ENCODE results near the gene CLEC16A.
A peak's percentile ranks its signal among the peaks of the same experiment; 100 is the strongest.

The CLEC16A gene

GRCh38 chr16:11196286-11196828 is 252.0 kb downstream of the CLEC16A start:
- DNase-seq (ENCODE audit: low read depth), result peak; percentile 38
- H3K4me3 ChIP-seq (ENCODE audit: low read depth, low read length), result no peak overlapping the region
- TF ChIP-seq, protein P1, sequence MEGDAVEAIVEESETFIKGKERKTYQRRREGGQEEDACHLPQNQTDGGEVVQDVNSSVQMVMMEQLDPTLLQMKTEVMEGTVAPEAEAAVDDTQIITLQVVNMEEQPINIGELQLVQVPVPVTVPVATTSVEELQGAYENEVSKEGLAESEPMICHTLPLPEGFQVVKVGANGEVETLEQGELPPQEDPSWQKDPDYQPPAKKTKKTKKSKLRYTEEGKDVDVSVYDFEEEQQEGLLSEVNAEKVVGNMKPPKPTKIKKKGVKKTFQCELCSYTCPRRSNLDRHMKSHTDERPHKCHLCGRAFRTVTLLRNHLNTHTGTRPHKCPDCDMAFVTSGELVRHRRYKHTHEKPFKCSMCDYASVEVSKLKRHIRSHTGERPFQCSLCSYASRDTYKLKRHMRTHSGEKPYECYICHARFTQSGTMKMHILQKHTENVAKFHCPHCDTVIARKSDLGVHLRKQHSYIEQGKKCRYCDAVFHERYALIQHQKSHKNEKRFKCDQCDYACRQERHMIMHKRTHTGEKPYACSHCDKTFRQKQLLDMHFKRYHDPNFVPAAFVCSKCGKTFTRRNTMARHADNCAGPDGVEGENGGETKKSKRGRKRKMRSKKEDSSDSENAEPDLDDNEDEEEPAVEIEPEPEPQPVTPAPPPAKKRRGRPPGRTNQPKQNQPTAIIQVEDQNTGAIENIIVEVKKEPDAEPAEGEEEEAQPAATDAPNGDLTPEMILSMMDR (conservative IDR thresholded peaks at IDR 0.05; ENCODE audit: low read depth, low read length), result no peak

DNA sequence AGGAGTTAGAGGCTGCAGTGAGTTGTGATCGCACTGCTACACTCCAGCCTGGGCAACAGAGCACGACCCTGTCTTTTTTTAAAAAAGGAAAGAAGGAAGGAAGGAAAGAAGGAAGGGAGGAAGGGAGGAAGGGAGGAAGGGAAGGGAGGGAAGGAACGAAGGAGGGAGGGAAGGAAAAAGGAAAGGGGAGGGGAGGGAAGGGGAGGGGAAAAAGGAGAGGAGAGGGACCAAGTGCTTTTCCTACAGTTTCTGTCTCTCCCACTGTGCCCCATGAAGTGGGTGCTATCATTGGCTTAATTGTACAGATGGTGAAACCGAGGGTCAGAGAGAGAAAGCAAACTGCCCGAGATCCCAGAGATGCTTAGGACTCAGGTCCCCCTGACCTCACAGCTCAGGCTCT is 254.0 kb downstream of the CLEC16A start:
- TF ChIP-seq, protein P1 (conservative IDR thresholded peaks at IDR 0.05; ENCODE audit: low read depth, low read length), result no peak
- no peak for DNase-seq (ENCODE audit: low read depth)
- H3K4me3 ChIP-seq (ENCODE audit: low read depth, low read length), result no peak overlapping the region

DNA sequence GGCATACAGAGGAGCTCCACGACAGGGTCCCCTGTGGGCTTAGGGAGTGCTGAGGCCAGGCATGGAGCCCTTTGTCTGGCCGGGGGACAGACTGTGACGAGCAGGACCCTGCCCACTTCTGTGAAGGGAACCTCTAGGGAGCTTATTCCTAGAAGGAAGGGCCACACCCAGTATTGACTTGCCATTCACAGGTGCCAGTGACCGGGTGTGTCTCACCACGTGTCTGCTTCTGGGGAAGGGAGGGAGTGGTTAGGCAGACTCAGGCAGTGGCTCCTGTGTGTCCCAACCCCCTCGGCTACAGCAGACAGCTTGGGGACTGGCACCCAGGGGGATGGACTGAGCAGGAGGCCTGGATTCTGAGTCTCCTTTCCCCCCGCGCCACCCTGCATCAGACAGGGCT is 254.5 kb downstream of the CLEC16A start:
- TF ChIP-seq, protein P1 (conservative IDR thresholded peaks at IDR 0.05; ENCODE audit: low read depth, low read length), result no peak
- no peak for DNase-seq (ENCODE audit: low read depth)
- no peak overlapping the region for H3K4me3 ChIP-seq (ENCODE audit: low read depth, low read length)

DNA sequence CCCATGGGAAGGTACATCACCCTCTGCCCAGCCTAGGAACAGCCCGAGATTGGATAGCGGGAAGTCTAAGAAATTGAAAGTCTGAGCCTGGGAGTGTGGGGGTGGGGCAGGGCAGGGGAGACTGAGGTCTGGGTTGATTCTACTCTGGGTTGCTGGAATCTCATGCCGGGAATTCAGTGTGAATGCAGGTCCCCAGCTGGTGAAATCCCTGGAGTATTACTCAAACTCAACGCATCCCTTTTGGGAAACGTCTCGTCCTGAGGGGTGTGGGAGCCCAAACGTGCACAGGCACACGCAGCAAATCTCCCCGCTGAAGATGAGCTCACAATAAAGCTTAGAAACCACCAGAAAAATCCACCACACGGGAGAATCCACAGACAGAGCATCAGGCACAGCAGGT is 256.2 kb downstream of the CLEC16A start:
- DNase-seq (ENCODE audit: low read depth), result no peak
- TF ChIP-seq, protein P1 (conservative IDR thresholded peaks at IDR 0.05; ENCODE audit: low read depth, low read length), result no peak
- no peak overlapping the region for H3K4me3 ChIP-seq (ENCODE audit: low read depth, low read length)

DNA sequence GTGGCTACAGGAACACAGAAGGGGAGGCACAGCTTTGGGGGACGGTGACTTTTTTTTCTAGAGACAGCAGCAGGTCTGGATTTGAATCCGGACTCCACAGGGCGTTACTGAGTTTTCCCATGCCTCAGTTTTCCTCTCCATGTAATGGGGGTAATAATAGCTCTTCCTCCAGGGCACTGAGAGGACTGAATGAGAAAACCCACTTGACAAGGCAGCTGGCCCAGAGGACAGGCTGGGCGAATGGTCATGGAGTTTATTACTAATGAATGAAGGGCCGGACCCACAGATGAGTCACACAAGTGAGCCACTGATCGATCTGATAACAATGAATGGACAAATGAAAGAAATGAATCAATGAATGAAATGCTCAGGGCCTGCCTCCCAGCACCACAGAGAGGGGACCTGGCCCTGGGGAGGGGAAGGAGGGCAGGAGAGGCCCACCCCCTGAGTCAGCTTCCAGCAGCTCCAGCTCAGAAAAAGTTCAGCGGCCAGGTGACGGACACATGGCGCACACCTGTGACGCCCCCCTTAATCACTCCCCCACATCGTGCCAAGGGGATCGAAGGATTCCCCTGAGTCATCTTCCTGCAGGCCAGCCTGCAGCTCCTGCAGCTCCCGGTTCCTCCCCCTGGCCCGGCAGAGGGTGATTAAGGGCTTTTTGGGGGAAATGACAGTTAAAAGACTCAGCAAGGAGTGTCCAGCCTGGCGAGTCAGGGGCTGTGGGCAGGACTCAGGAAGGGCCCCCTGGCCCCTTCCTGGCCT is 257.3 kb downstream of the CLEC16A start:
- TF ChIP-seq, protein P1 (conservative IDR thresholded peaks at IDR 0.05; ENCODE audit: low read depth, low read length), result no peak
- DNase-seq (ENCODE audit: low read depth), result peak; percentile 31
- no peak overlapping the region for H3K4me3 ChIP-seq (ENCODE audit: low read depth, low read length)

DNA sequence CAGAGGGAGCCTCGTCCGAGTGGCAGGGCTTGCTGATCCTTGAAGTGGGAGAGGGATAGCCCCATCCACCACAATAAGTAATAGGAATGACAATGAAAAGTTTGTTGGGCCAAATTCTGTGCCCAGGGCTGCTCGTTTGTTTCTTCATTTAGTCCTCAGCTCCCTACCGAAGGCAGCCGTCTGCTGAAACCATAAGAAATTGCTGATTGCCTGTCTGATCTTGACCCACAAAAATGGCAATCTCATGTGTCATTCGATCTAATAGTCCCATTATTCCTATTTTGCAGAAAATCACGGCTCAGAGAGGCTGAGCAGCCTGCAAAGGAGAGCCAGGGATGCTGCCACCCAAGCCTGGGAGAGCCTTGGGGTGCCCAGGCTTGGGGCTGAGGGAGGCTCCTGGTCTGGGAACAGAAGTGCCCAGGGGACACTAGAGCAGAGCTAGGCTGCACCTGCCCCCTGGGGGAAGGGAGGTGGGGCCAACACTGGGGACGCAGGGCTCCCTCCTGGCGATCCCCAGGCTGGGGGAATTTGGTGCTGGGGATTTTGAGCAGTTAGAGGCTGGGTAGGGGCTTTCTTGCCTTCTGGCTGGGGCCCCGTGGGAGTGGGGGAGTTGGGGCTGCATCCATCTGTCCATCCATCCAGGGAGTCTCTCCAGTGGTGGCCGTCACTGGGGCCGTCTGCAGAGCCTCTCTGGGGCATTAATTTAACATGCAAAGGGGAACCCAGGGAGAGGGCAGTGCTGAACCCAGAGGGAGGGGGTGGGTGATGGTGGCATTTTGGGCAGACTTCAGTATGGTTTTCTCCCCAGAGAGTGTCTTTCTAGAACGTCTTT is 258.1 kb downstream of the CLEC16A start:
- TF ChIP-seq, protein P1 (conservative IDR thresholded peaks at IDR 0.05; ENCODE audit: low read depth, low read length), result no peak
- no peak overlapping the region for H3K4me3 ChIP-seq (ENCODE audit: low read depth, low read length)
- DNase-seq (ENCODE audit: low read depth), result peak; percentile 31
